ENCODE data around the gene TRAT1.
"Not testable (repeated sequence)": the region's sequence is repeated elsewhere in the genome, so short reads cannot be mapped to it uniquely, and the experiment has no call there.

Gene TRAT1

DNA sequence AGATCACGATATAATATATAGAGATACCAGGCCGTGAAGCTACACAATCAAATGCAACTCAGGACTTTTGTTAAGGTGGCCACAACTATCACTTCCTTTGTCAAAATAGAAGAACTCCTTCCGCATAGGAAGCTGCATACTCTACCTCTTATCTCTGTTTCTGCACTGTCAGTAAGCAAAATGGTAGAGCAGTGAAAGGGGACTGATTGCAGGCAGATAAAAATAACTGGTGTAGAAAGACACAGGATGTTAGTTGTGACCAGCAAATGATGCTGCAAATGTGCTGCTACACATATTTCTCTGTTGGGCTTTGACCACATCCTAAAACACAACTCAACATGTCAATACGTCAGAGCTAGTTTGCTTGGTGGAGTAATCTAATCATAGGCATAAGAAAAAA is 16.3 kb upstream of the TRAT1 start:
- no peak for DNase-seq (ENCODE audit: extremely low read depth, low read depth)

GRCh38 chr3:108818404-108818803 is 4.2 kb upstream of the TRAT1 start:
- no peak for DNase-seq (ENCODE audit: extremely low read depth, low read depth)
- TF ChIP-seq, protein P1, sequence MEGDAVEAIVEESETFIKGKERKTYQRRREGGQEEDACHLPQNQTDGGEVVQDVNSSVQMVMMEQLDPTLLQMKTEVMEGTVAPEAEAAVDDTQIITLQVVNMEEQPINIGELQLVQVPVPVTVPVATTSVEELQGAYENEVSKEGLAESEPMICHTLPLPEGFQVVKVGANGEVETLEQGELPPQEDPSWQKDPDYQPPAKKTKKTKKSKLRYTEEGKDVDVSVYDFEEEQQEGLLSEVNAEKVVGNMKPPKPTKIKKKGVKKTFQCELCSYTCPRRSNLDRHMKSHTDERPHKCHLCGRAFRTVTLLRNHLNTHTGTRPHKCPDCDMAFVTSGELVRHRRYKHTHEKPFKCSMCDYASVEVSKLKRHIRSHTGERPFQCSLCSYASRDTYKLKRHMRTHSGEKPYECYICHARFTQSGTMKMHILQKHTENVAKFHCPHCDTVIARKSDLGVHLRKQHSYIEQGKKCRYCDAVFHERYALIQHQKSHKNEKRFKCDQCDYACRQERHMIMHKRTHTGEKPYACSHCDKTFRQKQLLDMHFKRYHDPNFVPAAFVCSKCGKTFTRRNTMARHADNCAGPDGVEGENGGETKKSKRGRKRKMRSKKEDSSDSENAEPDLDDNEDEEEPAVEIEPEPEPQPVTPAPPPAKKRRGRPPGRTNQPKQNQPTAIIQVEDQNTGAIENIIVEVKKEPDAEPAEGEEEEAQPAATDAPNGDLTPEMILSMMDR (IDR thresholded peaks at IDR 0.05; ENCODE audit: low read depth, low read length), result no peak

More for the DNA sequence above, 16.3 kb upstream of the TRAT1 start:
- TF ChIP-seq, protein P1 (IDR thresholded peaks at IDR 0.05; ENCODE audit: low read depth, low read length), result no peak

DNA sequence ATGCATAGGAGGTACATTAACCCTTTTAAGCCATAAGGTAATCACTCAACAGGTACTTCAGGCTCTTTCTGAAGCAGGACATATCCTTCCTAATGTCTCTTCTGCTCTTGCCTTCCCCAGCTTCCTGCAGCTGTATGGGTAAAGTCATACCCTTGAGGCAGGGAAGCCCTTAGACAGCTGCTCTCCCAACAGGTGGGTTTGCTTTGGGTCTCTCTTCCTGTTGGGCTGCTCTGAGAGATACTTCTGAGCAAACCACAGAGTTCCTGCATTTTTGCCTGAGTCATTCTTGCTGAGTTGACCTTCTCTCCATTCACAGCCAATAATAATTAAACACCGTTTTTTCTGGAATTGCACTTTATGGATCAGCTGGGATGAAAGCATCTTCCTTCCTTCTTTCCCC is 2.0 kb upstream of the TRAT1 start:
- DNase-seq (ENCODE audit: extremely low read depth, low read depth), result no peak
- TF ChIP-seq, protein P1 (IDR thresholded peaks at IDR 0.05; ENCODE audit: low read depth, low read length), result no peak

DNA sequence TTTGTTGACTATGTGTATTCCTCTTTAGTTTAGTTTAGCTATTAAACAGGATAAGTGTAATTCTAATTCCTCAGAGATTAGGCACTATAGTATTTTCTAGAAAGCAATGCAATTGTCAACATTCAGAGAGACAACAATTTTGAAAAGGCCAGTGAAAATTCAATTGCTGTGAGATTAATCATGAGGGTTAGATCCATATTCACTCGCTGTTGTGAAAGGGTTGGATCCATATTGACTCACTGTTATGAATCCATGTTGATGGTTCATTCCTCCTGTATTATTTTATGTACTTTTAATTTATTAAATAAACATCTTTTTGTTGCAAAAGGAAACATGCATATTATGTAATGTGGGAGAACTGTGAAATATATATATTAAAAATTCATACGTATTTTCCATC is 641 bp downstream of the TRAT1 start:
- TF ChIP-seq, protein P1 (IDR thresholded peaks at IDR 0.05; ENCODE audit: low read depth, low read length), result no peak
- no peak for DNase-seq (ENCODE audit: extremely low read depth, low read depth)

- DNase-seq (ENCODE audit: extremely low read depth, low read depth), result not testable (repeated sequence)
These were observed 1.2 kb downstream of the TRAT1 start for GRCh38 chr3:108823803-108824202.

- DNase-seq (ENCODE audit: extremely low read depth, low read depth), result no peak
- TF ChIP-seq, protein P1 (IDR thresholded peaks at IDR 0.05; ENCODE audit: low read depth, low read length), result no peak
These were observed 4.0 kb downstream of the TRAT1 start for GRCh38 chr3:108826309-108827187.

DNA sequence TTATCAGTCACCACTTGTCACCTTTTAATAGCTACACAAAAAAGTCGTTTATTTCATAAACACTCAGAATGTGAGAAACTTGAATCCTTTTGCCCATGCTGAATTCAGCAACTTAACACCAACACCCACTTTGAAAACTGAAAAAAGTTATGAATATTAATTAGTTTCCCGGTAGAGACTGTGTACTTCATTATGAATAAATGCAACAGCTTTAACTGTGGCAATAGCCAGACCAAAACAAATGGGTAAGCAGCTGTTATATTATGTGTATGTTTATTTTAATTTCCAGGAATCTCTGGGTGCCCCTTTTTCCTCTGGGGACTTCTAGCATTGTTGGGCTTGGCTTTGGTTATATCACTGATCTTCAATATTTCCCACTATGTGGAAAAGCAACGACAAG is 7.8 kb downstream of the TRAT1 start:
- no peak for DNase-seq (ENCODE audit: extremely low read depth, low read depth)
- TF ChIP-seq, protein P1 (IDR thresholded peaks at IDR 0.05; ENCODE audit: low read depth, low read length), result no peak
